ENCODE results near the gene ACRBP.

Gene ACRBP

DNA sequence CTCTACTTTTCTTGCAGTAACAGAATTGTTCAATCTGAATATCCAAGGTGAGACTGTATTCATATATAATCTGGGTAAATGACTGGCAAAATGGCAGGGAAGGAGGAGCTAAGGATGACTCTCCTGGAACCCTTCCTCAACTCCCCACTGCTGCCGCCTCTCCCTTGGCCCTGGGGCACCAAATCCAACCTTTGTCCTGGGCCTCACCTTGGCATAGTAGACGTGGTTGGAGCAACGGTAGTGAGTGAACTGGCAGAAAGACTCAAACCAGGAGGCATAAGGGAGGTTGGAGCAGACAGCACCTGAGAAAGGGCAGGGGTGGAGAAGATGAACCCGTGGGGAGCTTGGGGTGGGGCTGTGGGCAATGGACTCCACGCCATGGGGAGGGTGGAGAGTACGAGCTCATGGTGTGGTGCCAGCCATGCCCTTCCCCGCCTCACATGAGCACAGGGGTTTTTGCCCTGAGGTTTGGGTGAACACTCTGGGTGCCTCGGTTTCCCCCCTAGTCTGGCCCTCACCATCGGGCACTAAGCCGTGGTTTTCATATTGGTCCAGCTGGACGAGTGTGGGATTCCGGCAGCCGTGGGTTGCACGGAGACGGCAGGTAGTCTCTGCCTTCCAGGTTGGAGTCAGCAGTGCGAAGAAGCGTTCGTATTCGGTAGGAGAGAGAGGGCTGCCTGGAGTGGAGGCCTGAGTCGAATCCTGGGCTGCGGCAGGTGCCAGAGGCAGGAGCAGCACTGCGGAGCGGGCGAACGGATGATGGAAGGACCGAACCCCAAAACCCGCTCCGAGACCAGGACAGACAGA is 753 bp downstream of the ACRBP start:
- DNase-seq = no peak

GRCh38 chr12:6644903-6645302 is 2.3 kb downstream of the ACRBP start:
- no peak for DNase-seq

DNA sequence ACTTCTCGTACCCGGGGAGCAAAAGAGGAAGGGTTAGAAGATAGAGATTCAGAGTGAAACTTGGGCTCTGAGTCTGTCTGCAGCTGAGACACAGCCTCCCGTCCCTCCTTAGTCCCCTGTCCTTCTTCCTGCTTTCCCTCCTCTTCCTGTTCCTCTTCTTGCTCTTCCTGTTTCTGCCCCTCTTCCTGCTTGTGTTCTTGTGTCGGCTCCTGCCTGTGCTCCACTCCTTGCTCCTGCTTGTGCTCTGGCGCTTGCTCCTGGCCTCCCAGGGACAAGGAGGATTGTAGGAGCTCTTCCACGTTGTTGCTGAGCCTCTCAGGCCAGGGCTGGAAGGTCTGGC is 3.0 kb downstream of the ACRBP start:
- DNase-seq = no peak

- DNase-seq = no peak
These were observed 3.5 kb downstream of the ACRBP start for GRCh38 chr12:6643569-6644256.

DNA sequence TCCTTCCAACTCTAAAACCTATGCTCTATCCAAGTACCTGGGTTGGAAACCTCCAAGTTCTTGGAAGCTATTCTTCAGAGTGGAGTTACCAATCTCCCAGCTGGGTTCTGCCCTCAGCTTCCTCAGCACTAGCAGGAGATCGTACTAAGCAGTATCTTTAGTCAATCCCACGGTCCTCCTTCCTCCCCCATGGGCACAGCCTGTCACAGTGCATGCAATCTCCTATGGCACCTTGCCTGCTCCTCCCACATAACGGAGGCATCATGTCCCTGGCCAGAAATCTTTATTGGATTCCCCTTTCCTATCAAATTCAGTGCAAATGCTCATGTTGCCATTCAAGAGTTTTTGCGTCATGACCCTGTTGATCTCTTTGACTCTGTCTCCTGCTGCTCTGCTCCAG is 6.1 kb downstream of the ACRBP start:
- no peak for DNase-seq

DNA sequence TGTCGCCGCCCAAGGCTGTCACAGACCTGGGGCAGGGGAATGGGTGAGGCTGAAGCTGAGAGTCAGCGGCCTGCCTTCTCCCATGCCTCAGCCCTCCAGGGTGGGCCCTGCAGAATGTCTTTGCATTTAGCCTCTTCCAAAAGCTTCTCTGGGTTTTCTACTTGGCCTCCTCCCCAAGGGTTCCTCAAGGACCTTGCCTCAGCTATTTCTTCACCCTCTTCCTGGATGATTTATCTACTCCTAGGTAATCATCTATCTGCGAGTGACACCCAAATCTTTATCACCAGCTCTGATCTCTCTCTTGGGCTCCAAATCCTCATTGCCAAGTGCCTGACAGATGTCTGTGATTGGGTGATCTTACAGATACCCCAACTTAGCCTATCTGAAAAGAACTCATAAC is 6.7 kb downstream of the ACRBP start:
- DNase-seq = no peak

GRCh38 chr12:6639151-6639801 is 8.0 kb downstream of the ACRBP start:
- DNase-seq = no peak

DNA sequence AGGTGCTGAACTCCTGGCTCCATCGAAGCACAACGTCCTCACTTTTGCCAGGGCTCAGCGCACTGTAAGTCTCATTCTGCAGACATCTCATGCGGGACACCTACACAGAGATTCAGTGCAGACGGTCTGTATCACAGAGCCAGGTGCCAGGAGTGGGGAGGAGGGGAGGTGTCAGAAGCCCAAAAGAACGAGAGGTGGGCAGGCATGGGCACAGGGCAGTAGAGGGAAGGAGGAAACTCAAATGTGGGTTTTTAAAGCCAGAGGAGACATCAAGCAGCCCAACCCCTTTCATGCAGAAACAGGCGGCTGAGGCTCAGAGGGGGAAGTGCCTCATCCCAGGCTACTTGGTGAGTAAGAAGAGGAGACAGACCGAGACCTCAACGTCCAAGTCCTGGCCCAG is 8.9 kb downstream of the ACRBP start:
- DNase-seq = no peak

DNA sequence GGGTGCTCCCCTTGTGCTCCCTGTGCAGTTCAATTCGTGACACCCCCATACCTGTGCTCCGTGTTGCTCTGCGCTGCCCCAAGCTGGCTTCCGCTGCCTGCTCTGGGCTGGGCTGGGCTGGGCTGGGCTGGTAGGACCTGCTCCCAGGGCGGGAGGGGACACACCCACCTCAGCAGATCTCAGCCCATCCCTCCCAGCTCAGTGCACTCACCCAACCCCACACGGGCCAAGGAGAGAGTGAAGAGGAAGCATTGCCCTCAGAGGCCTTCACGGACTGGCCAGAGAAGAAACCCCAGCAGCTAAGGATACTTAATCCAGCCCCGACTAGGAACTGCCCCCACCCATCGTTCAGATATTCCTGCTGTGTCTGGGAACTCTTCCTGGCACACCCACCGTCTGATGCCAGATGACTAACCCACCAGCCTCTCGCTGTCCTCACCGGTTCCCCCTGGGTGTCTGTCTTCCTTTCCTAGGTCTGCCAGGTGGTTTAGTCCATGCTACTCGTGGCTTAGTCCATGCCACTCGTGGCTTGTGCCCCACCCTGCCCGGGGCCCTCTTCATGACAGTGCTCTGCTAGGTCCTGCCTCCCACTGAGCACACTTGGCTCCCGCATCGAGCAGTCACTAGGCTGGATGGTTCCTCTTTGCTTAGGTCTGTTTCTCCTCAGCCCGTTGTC is 11.2 kb downstream of the ACRBP start, which contains the start of gene LPAR5:
Gene LPAR5 (minus strand): TSS at position 104 of the 676 bp plus-strand sequence. CDS start 14,711 bp downstream, outside the sequence.
- no peak for DNase-seq

DNA sequence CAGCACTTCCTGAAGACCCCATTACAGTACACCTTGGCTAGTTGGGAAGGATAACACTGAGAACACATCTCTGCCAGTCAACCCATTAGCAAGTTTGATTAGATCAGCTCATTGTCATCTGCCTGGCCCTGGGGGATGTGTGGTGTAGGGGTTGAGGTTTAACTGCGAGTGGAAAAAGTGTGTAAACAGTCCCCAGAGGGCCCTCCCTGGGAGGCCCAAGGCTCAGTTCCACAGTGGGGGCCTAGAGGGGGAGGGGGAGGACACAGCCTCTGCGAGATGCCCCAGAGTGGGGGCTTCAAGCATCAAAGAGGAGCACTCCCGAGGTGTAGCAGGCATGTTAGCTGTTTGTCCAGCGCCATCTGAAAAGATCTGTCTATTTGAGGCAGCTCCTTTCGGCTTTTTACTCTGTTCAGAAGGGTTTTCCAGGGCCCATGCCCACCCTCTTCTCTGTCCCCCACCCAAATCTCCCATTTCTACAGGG is 11.8 kb downstream of the ACRBP start:
- DNase-seq = no peak

- no peak for DNase-seq
These were observed 14.9 kb downstream of the ACRBP start for GRCh38 chr12:6632026-6632983.

DNA sequence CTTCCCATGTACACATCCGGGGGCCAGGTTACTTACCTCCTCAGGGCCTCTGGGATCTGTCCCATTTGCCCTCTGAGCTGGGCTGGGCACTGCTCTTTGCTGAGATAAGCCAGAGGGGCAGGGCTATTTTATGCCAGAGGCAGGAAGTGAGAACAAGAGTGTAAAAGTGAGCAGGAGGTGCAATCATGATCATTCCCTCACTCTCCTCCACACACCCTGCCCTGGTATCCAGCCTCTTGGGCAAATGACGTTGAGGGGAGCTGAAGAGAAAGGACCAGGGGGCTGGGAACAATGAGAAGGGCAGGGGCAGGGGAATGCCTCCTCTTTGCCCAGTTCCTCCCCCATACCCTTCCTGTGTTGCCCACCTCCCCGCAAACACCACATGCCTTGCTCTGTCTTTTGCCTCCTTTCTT is 15.7 kb downstream of the ACRBP start:
- no peak for DNase-seq

- no peak for DNase-seq
These were observed 16.5 kb downstream of the ACRBP start for GRCh38 chr12:6630736-6631135.

- no peak for DNase-seq
These were observed 19.6 kb downstream of the ACRBP start for GRCh38 chr12:6627616-6628015.

- no peak for DNase-seq
These were observed 20.5 kb downstream of the ACRBP start for GRCh38 chr12:6626654-6627283.

DNA sequence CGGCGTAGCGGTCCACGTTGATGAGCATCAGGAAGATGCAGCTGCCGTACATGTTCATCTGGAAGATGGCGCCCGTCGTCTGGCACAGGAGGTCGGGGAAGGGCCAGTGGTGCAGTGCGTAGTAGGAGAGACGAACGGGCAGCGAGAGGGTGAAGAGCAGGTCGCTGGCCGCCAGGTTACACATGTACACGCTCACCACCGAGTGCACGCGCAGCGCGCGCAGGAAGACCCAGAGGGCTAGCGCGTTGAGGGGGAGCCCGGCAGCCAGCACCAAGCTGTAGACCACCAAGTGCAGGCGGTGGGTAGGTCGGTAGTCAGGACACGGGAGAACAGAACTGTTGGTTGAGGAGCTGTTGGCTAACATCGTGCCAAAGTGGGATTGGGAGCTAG is 26.4 kb downstream of the ACRBP start:
- no peak for DNase-seq

GRCh38 chr12:6620137-6620884 is 26.9 kb downstream of the ACRBP start:
- DNase-seq = no peak

DNA sequence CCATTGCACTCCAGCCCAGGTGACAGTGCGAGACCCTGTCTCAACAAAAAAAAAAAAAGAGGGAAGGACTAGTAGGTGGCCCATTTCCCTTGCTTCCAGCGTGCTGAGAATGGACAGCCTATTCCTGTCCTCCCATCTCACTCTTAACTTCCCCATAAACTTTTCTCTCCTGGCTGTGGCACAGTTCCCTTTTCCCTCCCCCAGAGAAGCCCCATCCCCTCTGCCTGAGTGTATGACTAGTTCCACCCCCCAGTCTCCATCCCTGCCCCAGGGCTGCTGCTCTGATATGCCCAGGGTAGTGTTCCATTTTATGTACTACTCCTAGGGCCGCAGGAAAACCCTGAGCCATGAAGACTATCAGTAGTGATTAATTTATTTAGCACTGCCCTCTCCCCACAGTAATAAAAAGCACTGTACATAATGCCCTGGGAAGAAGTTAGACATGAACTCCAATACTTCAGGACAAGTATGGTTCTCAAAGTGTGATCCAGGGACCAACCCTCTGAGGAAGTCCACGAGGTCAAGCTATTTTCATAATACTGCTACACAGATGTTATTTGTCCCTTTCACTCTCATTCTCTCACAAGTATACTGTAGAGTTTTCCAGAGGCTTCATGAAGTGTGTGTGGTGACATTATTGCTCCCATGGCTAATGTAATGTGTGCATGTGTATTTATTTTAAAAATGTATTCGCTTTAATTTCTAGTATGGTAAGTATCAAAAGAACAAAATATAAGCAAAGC is 28.6 kb downstream of the ACRBP start:
- DNase-seq = no peak

GRCh38 chr12:6615802-6616201 is 31.4 kb downstream of the ACRBP start:
- DNase-seq = no peak

Data from SHP77 treated with DMSO at 0.1 percent for 48 hours (cell line).